Measurements from ENCODE around the gene NFKBIE. TPM values are rescaled to one million over a fixed set of nuclear protein-coding genes. Genes with fewer than 3 reads are reported as not detected.

Gene NFKBIE
- total and polyA plus RNA-seq, 2 of the 13 experiments (the other 11 are each of a cell fraction or from before 2014, with no cell fraction given): 6.7 to 14.5 TPM

GRCh38 chr6:44234101-44235025, 31.0 kb downstream of the NFKBIE start (continued):
- TF ChIP-seq, protein P1, sequence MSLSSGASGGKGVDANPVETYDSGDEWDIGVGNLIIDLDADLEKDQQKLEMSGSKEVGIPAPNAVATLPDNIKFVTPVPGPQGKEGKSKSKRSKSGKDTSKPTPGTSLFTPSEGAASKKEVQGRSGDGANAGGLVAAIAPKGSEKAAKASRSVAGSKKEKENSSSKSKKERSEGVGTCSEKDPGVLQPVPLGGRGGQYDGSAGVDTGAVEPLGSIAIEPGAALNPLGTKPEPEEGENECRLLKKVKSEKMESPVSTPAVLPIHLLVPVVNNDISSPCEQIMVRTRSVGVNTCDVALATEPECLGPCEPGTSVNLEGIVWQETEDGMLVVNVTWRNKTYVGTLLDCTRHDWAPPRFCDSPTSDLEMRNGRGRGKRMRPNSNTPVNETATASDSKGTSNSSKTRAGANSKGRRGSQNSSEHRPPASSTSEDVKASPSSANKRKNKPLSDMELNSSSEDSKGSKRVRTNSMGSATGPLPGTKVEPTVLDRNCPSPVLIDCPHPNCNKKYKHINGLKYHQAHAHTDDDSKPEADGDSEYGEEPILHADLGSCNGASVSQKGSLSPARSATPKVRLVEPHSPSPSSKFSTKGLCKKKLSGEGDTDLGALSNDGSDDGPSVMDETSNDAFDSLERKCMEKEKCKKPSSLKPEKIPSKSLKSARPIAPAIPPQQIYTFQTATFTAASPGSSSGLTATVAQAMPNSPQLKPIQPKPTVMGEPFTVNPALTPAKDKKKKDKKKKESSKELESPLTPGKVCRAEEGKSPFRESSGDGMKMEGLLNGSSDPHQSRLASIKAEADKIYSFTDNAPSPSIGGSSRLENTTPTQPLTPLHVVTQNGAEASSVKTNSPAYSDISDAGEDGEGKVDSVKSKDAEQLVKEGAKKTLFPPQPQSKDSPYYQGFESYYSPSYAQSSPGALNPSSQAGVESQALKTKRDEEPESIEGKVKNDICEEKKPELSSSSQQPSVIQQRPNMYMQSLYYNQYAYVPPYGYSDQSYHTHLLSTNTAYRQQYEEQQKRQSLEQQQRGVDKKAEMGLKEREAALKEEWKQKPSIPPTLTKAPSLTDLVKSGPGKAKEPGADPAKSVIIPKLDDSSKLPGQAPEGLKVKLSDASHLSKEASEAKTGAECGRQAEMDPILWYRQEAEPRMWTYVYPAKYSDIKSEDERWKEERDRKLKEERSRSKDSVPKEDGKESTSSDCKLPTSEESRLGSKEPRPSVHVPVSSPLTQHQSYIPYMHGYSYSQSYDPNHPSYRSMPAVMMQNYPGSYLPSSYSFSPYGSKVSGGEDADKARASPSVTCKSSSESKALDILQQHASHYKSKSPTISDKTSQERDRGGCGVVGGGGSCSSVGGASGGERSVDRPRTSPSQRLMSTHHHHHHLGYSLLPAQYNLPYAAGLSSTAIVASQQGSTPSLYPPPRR (CRISPR knock-in tag; IDR thresholded peaks at IDR 0.05; ENCODE audit: borderline replicate concordance): no peak
- TF ChIP-seq KLF6 (CRISPR knock-in tag; IDR thresholded peaks at IDR 0.05) (no peak), ZFP90 (CRISPR knock-in tag; IDR thresholded peaks at IDR 0.05; ENCODE audit: borderline replicate concordance) (no peak; the same call in 1 of the 2 replicates), PHB2 (IDR thresholded peaks at IDR 0.05; ENCODE audit: partially characterized antibody) (no peak), YY1 (IDR thresholded peaks at IDR 0.05; ENCODE audit: insufficient read depth, insufficient replicate concordance, low read depth, low read length) (peak; percentile 53), NR1H2 (CRISPR knock-in tag; IDR thresholded peaks at IDR 0.05; ENCODE audit: borderline replicate concordance, low read depth) (no peak), ZMAT3 (CRISPR knock-in tag; conservative IDR thresholded peaks at IDR 0.05) (no peak), AGO1 (IDR thresholded peaks at IDR 0.05; ENCODE audit: low read depth, low read length, poor library complexity, severe bottlenecking) (no peak), ZSCAN29 (CRISPR knock-in tag; conservative IDR thresholded peaks at IDR 0.05) (no peak), NR3C1 (CRISPR knock-in tag; IDR thresholded peaks at IDR 0.05) (no peak), GZF1 (CRISPR knock-in tag; IDR thresholded peaks at IDR 0.05) (no peak), ZNF556 (CRISPR knock-in tag; IDR thresholded peaks at IDR 0.05; ENCODE audit: borderline replicate concordance) (no peak), MXD1 (CRISPR knock-in tag; IDR thresholded peaks at IDR 0.05) (no peak), GATAD1 (CRISPR knock-in tag; IDR thresholded peaks at IDR 0.05) (peak; percentile 45; the same call in 1 of the 2 replicates), SOX6 (IDR thresholded peaks at IDR 0.05) (no peak), SOX6 (CRISPR knock-in tag; IDR thresholded peaks at IDR 0.05) (peak; percentile 53; the same call in 1 of the 2 replicates), ZSCAN12 (CRISPR knock-in tag; IDR thresholded peaks at IDR 0.05) (no peak)
- TF ChIP-seq, protein P2, sequence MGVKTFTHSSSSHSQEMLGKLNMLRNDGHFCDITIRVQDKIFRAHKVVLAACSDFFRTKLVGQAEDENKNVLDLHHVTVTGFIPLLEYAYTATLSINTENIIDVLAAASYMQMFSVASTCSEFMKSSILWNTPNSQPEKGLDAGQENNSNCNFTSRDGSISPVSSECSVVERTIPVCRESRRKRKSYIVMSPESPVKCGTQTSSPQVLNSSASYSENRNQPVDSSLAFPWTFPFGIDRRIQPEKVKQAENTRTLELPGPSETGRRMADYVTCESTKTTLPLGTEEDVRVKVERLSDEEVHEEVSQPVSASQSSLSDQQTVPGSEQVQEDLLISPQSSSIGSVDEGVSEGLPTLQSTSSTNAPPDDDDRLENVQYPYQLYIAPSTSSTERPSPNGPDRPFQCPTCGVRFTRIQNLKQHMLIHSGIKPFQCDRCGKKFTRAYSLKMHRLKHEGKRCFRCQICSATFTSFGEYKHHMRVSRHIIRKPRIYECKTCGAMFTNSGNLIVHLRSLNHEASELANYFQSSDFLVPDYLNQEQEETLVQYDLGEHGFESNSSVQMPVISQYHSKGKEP (CRISPR knock-in tag; IDR thresholded peaks at IDR 0.05): no peak

All from HepG2 (cell line).